ENCODE measurements around the gene TMEM181.
"Not testable (repeated sequence)": the region's sequence is repeated elsewhere in the genome, so short reads cannot be mapped to it uniquely, and the experiment has no call there.

The TMEM181 gene

DNA sequence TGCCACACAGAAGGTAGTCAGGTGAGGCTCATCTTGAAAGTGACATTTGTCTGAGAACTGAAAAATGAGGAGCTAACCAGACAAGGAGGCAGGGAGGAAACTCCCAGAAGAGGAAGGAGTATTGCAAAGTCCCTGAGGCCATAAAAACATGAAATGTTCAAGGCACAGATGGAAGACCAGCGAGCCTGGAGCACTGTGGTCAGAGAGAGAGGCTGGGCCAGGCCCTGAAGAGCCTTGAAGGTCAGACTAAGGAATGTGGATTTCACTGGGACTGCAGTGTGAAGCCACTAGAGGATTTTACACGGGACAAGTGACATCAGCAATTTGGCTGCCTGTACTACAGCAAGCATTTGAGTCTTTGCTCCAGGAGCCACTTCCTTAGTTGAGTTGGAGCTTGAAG is 21.1 kb upstream of the TMEM181 start:
- no peak for DNase-seq

DNA sequence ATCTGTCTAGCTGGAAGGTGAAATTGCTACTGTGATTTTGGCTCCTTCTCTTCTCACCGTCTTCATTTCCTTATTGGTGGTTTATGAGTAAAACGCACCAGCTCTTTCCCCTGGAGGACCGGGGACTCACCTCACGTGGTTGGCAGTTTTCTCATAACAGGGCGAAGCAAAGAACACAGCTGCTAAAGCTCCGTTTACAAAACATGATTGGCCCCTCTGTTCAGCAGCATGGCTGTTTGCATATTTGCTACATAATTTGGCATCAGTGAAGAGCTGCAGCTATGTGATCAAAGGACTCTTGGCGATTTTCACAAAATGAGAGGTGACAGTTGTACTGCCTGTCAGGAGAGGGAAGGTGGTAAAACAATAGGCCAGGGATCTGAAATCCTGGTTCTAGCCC is 20.5 kb upstream of the TMEM181 start:
- DNase-seq: no peak

DNA sequence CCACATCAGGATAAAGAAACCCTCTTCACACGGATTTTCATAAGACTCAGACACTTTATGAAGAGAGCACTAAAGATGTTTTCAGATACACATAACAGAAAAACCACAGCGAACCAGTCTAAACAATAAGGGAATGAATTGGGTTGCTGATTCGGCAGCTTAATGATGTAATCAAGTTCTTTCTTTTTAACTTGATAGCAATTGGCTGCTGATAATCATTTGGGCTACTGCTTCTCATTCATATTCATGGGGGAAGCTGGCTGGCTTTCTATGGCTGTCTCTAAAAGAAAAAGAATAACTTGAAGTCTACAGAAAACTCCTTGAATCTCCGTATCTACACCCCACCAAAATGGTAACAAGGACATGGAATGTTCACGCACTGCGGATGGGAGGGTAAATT is 20.0 kb upstream of the TMEM181 start:
- no peak for DNase-seq

DNA sequence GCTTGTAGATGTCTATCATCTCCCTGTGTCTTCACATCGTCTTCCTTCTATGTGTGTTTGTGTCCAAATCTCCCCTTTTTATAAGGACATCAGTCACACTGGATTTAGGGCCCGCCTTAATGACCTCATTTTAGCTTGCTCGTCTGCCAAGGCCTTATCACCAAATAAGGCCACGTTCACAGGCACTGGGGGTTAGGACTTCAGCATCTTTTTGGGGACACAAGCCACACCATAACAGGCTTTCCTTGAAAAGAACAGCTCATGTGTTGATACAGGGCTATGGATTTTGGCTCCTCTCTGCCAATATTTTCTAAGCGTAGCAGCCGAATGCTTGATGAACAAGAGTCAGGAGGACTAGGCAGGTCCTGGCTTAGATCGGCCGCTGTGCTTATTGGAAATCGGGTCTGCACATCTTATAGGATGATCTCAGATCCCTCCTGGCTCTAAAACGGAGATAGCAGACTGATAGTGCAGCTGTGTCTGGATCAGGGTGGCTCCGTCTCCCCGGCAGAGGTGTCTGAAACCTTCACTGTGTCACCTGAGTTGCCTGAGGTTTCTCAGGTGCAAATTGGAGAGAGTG is 16.2 kb upstream of the TMEM181 start:
- no peak for DNase-seq

DNA sequence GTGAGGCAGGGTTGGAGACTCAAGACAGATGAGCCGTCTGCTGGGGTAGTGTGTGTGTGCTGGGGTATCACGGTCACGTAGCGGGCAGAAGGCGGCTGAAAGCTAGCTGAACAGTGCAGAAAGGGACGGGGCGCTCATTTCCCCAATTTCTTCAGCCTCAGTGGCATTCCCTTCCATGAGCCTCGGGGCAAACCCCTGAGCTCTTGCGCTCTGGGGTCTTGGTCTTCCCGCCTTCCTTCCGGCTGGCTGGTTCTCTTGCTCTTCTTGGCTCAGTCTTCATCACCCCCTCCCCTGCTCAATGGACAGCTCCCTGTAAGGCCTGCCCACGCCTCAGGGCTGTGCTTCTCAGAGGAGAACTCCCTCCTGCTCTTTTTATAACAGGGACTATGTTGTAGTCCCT is 15.5 kb upstream of the TMEM181 start:
- no peak for DNase-seq

DNA sequence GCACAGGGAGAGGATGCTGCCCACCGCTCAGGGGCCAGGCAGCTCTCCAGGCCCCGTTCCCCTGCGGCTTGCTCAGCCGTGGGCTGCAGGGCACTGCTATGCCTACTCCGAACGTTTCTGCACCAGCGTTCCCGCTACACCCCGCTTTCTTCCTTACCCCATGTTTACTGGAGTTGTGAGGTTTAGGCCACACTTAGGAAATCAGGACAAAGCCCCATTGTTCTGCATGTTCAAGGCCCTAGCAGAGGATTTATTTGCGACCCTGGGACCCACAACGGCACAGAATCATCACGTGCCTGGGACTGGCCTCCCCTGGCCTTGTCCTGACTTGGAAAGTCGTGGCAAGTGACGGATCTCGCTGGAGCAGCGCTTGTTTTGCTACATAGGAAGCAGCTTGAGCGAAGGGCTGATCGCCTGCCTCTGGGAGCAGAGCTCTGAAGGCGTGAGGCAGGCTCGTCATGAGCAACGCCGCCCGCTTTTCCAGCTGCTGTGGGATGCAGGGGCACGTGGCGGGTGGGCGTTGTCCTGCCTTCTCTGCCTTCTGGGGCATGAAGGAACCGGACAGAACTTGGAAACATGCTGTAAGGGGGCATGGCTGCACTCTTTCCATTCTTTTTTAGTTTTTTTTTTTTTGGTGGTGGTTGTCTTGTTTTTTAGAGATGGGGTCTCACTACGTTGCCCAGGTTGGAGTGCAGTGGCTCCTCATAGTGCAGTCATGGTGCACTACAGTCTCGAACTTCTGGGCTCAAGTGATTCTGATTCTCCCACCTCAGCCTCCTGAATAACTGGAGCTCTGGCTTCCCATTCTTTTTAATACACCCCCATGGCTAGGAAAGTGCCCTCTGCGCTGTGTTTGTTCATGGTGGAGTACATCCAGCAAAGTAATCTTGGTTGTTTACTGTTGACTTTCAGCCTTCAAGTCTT is 14.6 kb upstream of the TMEM181 start:
- DNase-seq: no peak

DNA sequence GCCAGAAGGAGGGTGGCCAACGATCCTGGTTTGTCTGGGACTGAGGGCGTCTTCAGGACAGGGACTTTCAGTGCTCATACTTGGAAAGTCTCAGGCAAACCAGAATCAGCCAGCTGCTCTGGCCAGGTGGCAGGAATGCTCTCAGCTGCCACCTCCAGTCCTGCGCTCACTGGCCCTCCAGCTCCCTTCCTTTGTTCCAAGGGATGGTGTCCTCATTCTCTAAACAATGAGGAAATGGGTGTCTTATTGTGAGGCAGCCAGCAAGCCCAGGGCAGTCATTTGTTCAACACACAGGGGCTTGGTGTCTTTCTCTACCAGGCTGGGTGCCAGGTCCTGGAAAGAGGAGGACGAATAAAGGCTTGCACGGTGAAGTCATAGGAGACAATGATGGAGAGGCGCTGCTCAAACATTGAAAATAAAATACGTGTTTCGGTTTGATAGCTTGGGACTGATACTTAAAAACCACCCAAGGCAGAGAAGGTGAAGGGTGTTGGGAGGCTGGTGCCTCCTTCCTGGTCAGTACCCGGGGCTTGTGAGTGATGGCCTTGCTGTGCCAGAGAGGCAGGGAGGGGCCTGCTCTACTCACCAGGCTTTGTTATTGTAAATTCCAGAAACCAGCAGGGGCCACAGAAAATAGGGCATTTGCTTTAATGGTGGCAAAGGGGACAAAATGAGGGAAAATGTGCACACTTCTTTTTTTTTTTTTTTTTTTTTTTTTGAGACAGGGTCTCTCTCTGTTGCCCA is 11.3 kb upstream of the TMEM181 start:
- DNase-seq: no peak

DNA sequence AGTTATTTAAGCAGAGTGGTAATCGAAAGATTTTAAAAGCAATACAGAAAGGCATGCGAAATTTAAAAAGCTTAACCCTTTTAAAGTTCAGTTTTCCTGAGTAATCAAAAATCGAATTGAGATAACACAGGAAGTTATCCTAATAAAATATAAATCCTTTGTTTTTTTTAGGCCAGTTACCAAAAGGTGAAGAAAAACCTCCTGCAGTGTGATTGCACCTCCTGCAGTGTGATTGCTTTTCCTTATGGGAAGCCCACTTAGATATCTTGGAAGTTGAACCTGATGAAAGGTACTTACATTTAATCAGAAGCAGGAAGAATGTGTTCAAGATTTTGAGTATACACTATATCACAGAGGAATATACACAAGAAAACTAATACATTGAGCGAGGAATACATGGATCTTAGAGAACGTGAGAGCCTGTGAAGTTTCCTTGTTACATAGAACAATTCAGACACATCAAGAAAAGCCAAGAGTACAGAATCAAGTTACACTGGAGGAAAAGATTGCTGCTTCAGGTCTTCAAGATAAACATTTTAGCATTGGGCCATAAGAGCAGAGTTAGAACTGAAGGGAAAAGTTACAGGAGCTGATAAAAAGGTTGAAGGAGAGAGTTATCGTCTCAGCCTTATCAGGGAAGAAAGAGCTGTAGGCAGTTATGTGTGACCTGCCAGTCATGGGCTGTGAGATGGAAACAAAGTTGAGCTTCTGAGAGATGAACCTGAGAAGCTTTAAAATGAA is 7.7 kb upstream of the TMEM181 start:
- DNase-seq: no peak

DNA sequence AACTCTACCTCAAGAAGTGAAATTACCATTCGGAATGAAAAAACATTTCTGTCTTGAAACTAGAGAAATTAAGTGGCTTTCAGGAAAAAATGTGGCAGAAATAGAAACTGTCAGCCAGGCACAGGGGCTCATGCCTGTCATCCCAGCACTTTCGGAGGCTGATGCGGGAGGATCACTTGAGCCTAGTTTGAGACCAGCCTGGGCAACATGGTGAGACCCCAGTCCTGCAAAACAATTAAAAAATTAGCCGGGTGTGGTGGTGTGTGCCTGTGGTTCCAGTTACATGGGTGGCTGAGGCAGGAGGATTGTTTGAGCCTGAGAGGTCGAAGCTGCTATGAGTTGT is 7.1 kb upstream of the TMEM181 start:
- no peak for DNase-seq

DNA sequence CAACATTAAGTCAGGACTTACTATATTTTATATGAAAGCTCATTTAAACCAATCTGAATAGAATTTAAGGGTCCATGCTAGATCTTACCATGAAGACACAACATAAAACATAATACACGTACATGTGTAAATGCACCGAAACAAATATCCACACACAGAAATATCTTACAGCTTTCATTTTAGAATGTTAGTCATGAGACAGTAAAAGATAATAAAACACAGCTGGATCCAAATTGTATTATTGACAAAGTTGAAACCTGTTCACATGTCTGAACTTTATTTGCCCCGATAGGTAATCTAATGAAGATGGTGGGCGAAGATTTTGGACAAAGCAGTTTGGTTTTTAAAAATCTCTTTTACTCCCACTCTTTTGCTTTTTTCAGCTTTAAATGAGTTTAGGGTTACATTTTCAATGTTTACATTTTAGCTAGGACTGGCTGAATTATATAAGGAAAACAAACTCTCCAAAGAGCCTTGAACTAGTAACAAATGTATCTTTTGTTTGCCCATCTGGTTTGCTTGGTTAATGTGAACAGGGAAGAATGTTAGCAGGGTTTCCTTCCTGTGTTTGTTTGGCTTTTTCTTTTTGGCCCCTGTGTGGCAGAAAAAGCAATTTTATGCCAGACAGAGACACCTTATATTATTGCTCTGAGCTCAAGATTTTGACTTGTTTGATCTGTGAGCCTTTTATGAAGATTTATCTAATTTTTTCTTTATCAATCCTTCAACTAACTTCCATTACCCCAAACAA is 5.1 kb upstream of the TMEM181 start:
- no peak for DNase-seq

DNA sequence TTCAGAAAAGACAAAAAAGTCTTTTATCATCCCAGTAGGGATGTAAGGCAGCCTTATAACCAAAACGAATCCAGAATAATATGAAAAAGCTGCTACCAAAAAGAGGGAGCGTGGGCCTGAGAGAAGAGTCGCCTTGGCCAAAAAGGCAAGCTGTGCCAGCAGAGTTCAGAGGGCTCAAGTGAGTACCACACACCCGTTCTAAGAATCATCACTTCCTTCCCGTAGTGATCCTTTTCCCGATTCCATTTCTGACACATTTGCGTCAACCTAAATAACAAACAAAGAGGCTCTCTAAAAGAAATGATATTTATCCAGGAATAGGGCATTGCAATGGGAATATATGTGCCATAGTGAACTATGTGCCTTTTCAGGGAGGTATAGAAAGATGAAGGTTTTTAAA is 3.8 kb upstream of the TMEM181 start:
- DNase-seq: no peak

DNA sequence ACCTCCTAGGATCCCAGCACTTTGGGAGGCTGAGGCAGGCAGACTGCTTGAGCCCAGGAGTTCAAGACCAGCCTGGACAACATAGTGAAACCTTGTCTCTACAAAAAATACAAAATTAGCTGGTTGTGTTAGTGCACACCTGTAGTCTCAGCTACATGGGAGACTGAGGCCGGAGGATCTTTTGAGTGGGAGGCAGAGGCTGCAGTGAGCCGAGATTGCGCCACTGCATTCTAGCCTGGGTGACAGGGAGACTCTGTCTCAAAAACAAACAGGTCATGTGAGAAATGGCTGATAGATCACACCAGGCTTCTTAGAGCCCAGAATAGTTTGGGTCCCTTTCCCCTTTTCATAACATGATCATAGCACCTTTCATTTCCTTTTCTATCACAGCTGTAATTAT is 2.8 kb upstream of the TMEM181 start:
- DNase-seq: not testable (repeated sequence)

DNA sequence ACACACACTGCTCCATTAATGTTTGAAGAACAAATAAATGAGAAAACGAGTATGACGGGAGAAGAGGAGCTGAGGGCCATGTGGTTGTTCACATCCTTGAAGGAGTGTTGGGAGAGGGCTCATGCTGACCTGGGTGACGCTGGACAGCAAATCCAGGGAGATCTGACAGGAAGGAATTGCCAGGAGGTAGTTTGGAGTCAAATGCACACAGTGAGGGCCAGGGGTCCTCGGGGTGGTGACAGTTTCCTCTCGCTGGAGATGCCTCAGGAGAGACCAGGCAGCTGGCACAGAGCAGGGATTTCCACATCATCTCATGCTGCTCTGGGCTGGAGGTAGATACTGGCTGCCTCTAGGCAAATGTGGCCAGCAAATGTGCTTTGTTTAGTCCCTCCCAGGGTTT is 2.0 kb upstream of the TMEM181 start:
- DNase-seq: no peak

DNA sequence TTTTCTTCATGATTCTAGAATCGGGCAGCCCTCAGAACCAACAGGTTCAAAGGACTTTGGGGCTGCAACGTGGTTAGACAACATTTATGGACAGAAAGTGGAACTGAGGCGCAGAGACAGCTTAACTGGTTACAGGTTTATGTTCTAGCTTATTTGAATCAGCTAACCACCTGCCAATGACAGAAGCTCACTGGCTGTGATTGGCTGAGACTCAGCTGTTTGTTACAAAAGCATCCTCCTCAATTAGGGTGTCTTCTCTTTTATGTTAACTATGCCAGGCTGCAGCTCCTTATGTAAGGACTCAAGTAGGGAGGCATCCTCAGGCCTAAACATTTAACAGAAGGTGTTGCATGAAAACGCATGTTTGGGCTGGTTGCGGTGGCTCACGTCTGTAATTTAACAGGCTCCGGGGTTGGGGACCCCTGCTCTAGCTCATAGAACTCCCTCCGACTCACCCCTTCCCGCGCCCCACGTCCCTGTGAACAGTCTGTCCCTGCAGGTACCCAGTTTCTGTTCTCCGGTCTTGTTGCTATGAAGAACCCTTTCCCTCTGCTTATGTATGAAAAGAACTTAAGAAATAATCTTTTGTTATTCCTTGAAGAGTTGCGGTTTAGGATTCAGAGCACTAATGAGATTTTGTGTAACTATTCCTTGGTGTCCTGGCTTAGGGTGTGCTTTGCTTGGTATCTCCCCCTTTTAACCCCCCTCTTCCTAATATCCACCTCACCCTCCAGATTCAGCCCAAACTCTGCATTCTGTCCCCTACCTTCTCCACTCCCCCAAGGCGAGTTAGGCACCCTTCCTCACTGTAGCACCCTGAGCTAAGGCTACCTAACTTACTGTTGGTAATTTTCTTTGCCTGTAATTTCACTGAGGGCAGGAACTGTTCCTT is 1.2 kb upstream of the TMEM181 start:
- DNase-seq: no peak

DNA sequence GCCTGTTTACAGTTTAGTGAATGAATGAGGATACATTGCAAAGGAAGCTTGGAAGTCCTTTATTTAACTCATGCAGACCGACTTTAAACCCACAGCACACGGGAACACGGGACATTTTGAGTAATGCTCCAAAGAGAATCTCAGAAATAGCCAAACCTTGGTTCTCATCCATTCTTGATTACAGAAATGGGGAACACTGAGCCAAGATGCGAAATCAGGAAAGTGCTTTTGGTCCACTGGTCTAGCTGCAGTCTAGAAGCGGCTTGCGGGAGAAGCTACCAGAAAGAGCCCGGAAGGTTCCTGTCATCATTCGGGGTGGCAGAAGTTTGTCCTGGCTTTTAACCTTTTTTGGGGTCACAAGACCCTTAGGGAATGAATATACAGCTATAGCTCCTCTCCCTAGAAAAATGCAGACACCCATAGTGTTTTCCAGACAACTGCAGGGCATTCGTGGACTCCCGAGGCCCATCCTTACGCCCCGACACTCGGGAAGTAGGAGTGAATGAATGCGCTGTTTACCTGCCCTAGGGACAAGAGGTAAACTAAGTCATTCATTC is 475 bp upstream of the TMEM181 start:
- no peak for DNase-seq

DNA sequence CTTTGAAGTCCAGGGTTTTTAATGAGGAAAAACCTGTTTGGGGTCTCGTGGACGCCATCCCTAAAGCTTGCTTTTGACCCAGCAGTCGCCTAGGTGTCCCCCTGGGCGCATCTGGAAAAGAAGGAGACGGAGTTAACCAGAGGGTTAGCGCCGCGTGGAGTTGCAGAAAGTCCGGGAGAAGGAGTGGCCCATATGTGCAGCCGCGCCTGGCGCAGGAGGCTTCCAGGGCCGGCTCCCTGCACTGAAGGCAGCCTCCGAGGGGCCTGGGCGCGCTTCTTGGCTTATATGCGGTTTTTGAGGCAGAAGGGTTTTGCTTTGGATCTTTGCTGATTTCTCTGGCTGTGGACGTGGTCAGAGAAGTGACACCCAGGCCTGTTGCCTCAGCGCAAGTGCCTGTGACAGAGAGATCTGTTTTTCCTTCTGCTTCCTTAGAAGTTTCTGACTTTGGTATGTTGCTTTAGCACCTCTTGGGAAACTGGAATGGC is 987 bp downstream of the TMEM181 start:
- DNase-seq: no peak

DNA sequence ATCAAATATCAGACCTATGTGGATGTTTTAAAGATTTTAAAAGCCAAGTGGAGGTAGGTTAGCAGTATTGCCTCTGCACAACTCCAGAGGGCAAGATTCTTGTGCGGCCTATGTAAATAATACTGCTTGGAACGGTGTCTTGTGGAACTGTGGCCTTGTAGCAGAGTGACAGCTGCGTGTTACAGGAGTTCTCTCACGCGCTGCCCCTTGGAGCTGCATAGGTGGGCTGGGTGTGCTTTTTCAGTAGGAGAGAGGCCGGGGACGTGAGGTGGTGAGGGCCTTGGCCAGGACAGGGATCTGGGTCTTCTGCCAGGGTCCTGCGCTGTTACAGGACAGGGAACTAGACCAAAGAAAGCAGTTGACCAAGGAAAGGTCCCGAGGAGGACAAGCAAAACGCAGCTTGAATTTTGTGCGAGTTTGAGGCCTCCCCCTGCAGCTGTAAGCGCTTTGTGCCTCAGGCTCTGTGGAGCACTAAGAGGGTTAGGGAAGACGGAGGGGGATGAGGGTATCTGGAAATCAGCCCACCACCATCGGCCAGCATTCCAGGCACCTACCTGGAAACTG is 1.5 kb downstream of the TMEM181 start:
- no peak for DNase-seq

DNA sequence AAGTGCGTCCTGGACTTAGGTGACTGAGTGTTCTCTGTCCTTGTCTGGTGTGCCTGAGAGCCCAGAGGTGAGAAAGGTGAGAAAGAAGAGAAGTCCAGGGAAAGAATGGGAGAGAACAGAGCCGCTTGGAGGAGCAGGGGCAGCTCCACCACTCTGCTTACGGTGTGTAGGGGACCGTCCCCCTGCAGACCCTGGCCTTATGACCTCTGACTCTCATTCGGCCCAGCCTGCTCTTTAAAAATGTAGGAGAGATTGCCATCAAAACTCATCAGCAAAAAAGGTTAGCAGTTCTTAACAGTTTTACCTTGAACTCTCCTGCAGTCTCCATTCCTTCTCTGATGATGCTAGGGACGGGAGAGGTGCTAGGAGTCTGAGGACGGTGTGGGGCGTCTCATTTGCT is 2.0 kb downstream of the TMEM181 start:
- no peak for DNase-seq

DNA sequence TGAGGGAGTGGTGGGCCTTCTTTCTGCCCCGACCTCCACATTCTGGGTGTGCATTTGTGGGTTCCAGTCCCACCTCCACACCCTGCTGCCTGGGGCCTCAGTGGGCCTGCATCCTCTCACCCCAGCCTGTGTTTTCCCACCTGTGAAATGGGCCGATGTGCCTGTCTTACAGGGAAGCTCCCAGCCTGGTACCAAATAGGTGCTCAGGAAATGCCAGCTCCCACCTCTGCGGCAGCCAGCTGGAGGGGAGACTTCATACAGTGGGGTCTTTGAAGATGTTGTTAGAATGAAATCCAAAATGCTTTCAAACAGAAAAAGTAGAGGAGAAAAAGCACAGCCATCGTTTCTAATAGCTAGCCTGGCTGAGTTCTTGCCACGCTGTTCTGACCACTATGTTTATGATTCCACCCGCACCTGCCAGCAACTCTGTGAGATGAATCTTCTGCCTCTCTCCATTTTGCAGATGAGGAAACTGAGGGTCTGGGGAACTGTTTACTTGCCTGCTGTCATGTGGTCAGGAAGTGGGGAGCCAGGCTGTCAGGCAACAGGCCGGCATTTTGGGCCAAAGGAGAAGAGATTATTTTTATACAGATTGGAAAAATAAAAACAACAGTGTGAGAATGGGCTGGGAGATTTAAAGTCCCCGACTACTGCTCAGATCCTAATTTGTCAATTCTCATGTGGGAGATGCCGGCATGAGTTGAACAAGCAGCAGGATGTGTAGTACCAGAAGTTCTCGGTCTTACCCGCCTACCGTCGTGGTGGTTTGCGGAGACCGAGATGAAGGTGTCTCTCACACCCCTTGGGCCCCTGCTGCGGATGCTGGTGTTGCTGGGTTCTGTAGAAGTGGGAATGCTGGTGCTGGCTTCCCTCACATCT is 4.6 kb downstream of the TMEM181 start:
- peak; percentile 31 for DNase-seq

DNA sequence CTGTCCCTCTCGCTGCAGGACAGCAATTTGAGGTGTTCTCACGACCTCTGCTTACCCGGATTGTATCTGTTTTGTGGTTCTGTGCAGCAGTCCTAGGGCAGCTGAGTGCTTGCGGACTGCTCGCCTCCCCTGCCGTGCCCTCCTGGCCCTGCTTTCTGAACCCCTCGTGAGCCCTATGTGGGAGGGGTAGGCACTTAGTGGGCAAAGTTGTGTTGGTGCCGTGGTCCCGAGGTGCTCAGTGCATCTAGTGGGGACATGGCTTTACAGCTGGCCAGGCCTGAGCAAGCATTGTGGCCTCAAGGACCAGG is 5.2 kb downstream of the TMEM181 start:
- no peak for DNase-seq
